CD4-positive, alpha-beta memory T cell (primary cell): ENCODE data around the gene PEBP1. TPM values are rescaled to one million over a fixed set of nuclear protein-coding genes. Genes with fewer than 3 reads are reported as not detected.

ENCODE experiments used
- CTCF ChIA-PET: fragments of 350-600 bp; sonication (Branson Sonifier 250); formaldehyde crosslinking; loops from one replicate; lab custom pipeline; 2021; ENCODE audit warnings: inconsistent platforms; ENCODE audit not compliant: partially characterized antibody; lab: Charles Lee
- POLR2A ChIA-PET: fragments of 350-600 bp; sonication (Branson Sonifier 250); formaldehyde crosslinking; loops from one replicate; lab custom pipeline; 2021; ENCODE audit not compliant: partially characterized antibody; lab: Charles Lee
- DNase-seq, 5 donors: peaks; one replicate each; pipeline versions ENCODE4 v3.0.0 to v3.0.0-alpha.2; 2020 to 2022; ENCODE audit warnings: mixed read lengths in 1 of 5
- H3K27ac ChIP-seq: one replicate; pipeline ENCODE4 v1.7.0; 2013; ENCODE audit warnings: low read depth, low read length
- H3K27me3 ChIP-seq: 2 replicates; pipeline ENCODE4 v1.7.0; 2013; ENCODE audit warnings: mild to moderate bottlenecking, low read length, moderate library complexity; ENCODE audit not compliant: insufficient read depth
- H3K36me3 ChIP-seq: 2 replicates; pipeline ENCODE4 v1.7.0; 2013; ENCODE audit warnings: mild to moderate bottlenecking, low read length, moderate library complexity; ENCODE audit not compliant: insufficient read depth
- H3K4me1 ChIP-seq: 2 replicates; pipeline ENCODE4 v1.7.0; 2013; ENCODE audit warnings: mild to moderate bottlenecking, low read length, moderate library complexity; ENCODE audit not compliant: insufficient read depth
- H3K4me3 ChIP-seq, 2 donors: one replicate each; pipeline ENCODE4 v1.7.0; 2013; ENCODE audit warnings: low read length in 2 of 2, mild to moderate bottlenecking in 1 of 2
- H3K9me3 ChIP-seq, 2 donors: one replicate each; pipeline ENCODE4 v1.7.0; 2013; ENCODE audit warnings: low read length in 2 of 2, control low read depth in 1 of 2; ENCODE audit not compliant: control insufficient read depth in 1 of 2
- H3K27ac Mint-ChIP-seq, 7 donors: one replicate each; pipeline ENCODE4 v1.8.0; 2020 to 2021; ENCODE audit warnings: mixed read lengths in 7 of 7, mild to moderate bottlenecking in 6 of 7, inconsistent platforms in 3 of 7, moderate library complexity in 3 of 7
- H3K27me3 Mint-ChIP-seq, 2 donors: one replicate each; pipeline ENCODE4 v1.8.0; 2020 to 2021; ENCODE audit warnings: mixed read lengths in 2 of 2
- H3K36me3 Mint-ChIP-seq, 2 donors: one replicate each; pipeline ENCODE4 v1.8.0; 2020 to 2021; ENCODE audit warnings: mixed read lengths in 2 of 2, inconsistent platforms in 1 of 2, mild to moderate bottlenecking in 1 of 2
- H3K4me1 Mint-ChIP-seq, 4 donors: one replicate each; pipeline ENCODE4 v1.8.0; 2020 to 2021; ENCODE audit warnings: mixed read lengths in 4 of 4, mild to moderate bottlenecking in 1 of 4
- H3K4me3 Mint-ChIP-seq, 8 donors: one replicate each; pipeline ENCODE4 v1.8.0; 2020 to 2021; ENCODE audit warnings: mixed read lengths in 8 of 8, mild to moderate bottlenecking in 7 of 8, moderate library complexity in 6 of 8, inconsistent platforms in 3 of 8
- H3K9me3 Mint-ChIP-seq, 8 donors: one replicate each; pipeline ENCODE4 v1.8.0; 2020 to 2021; ENCODE audit warnings: mixed read lengths in 8 of 8, mild to moderate bottlenecking in 5 of 8, inconsistent platforms in 3 of 8, moderate library complexity in 1 of 8
- intact Hi-C: fragments of 100-400 bp; cut with micrococcal nuclease; formaldehyde crosslinking; loops from one replicate; pipeline ENCODE4 v1.15.1; 2023
- polyA plus RNA-seq, 2 donors: library from polyadenylated mRNA; unstranded; fragments of 300-500 nt; fragmentation: Illumina TruSeq; gene quantifications; one replicate each; pipeline ENCODE4 v1.2.3, GENCODE V29; 2021
- total RNA-seq, 2 experiments: library from RNA; stranded (reverse); gene quantifications; one replicate each; pipeline ENCODE4 v1.2.3, GENCODE V29; 2021

The PEBP1 gene
- total RNA-seq (10 to 100 TPM; 95.9 to 99.1 TPM), polyA plus RNA-seq (100 to 1,000 TPM; 353 to 422 TPM)

- H3K4me1 Mint-ChIP-seq = peaks cover 19 to 54% (median 26%) of the 10 kb centered on the region in 4 donors
- Histone ChIP-seq H3K27ac (peak within 1 kb of the TSS; percentile 67), H3K36me3 (peaks cover 4% of the 10 kb centered on the region), H3K4me1 (peaks cover 29% of the 10 kb centered on the region), H3K27me3 (no peaks in the 10 kb centered on the region), H3K4me3 (peak within 1 kb of the TSS; percentile 61 to 86), H3K9me3 (no peaks in the 10 kb centered on the region)
- H3K4me3 Mint-ChIP-seq = peak within 1 kb of the TSS; percentile 95 to 99 (median 96)
- peaks cover 15 to 32% of the 10 kb centered on the region in 2 donors for H3K36me3 Mint-ChIP-seq
- H3K27ac Mint-ChIP-seq = peak within 1 kb of the TSS; percentile 88 to 98 (median 94)
- no peaks in the 10 kb centered on the region for H3K9me3 Mint-ChIP-seq
- DNase-seq = peak; percentile 88 to 91 (median 90)
- intact Hi-C loops = loop anchor here (1.0 to 5.0 kb wide), 6 partner anchors 15 to 1531 kb away; partner anchors contain the start of genes RFC5, SUDS3 and WSB2
- H3K27me3 Mint-ChIP-seq = no peaks in the 10 kb centered on the region
- ChIA-PET CTCF (interaction anchor here (0.6 to 7.1 kb wide), 8 partner anchors 12 to 241 kb away, joined by 3 to 59 read pairs (median 4); partner anchors contain the start of gene SUDS3), POLR2A (interaction anchor here (0.6 to 3.4 kb wide), 13 partner anchors 15 to 241 kb away, joined by 3 to 28 read pairs (median 5); partner anchors contain the start of genes RFC5, SUDS3, TAOK3 and WSB2)
Observed at GRCh38 chr12:118135788-118136558, at the start of gene PEBP1. PEBP1 (plus strand) TSS chr12:118136124; CDS start chr12:118136210, 86 bp downstream.

- no peaks in the 10 kb centered on the region for H3K27me3 ChIP-seq
- Mint-ChIP-seq H3K4me1 (no peaks in the 10 kb centered on the region), H3K27me3 (no peaks in the 10 kb centered on the region), H3K36me3 (no peaks in the 10 kb centered on the region), H3K9me3 (no peaks in the 10 kb centered on the region), H3K4me3 (no peak overlapping the region), H3K27ac (no peak overlapping the region)
- no peaks in the 10 kb centered on the region for H3K36me3 ChIP-seq
- H3K9me3 ChIP-seq = no peaks in the 10 kb centered on the region
- ChIA-PET CTCF (no interaction called here), POLR2A (no interaction called here)
- no peak for DNase-seq
- intact Hi-C loops = no loop called here
- no peak overlapping the region for H3K27ac ChIP-seq
- no peaks in the 10 kb centered on the region for H3K4me1 ChIP-seq
- H3K4me3 ChIP-seq = no peak overlapping the region
Observed at GRCh38 chr12:118089782-118090181, 46.1 kb upstream of the PEBP1 start.

- H3K4me1 ChIP-seq = no peaks in the 10 kb centered on the region
- H3K4me3 Mint-ChIP-seq = no peak overlapping the region
- CTCF ChIA-PET = interaction anchor here (1.0 kb wide), 1 partner anchor 30 kb away, joined by 3 read pairs; no protein-coding TSS in a partner anchor
- H3K27ac Mint-ChIP-seq = no peak overlapping the region
- no peak overlapping the region for H3K27ac ChIP-seq
- H3K9me3 Mint-ChIP-seq = no peaks in the 10 kb centered on the region
- H3K36me3 ChIP-seq = no peaks in the 10 kb centered on the region
- no peak overlapping the region for H3K4me3 ChIP-seq
- POLR2A ChIA-PET = no interaction called here
- H3K9me3 ChIP-seq = no peaks in the 10 kb centered on the region
- H3K27me3 ChIP-seq = no peaks in the 10 kb centered on the region
- intact Hi-C loops = no loop called here
- no peak for DNase-seq
- H3K27me3 Mint-ChIP-seq = no peaks in the 10 kb centered on the region
- no peaks in the 10 kb centered on the region for H3K4me1 Mint-ChIP-seq
- H3K36me3 Mint-ChIP-seq = no peaks in the 10 kb centered on the region
Observed at GRCh38 chr12:118094039-118094438, 41.9 kb upstream of the PEBP1 start.

- Mint-ChIP-seq H3K27ac (no peak overlapping the region), H3K9me3 (no peaks in the 10 kb centered on the region), H3K27me3 (peaks cover 5 to 7% of the 10 kb centered on the region in 2 donors), H3K36me3 (peaks cover 0 to 2% of the 10 kb centered on the region in 2 donors), H3K4me3 (no peak overlapping the region), H3K4me1 (peaks cover 4 to 8% (median 5%) of the 10 kb centered on the region in 4 donors)
- Histone ChIP-seq H3K4me1 (no peaks in the 10 kb centered on the region), H3K27me3 (no peaks in the 10 kb centered on the region), H3K36me3 (no peaks in the 10 kb centered on the region), H3K4me3 (no peak overlapping the region), H3K27ac (no peak overlapping the region), H3K9me3 (no peaks in the 10 kb centered on the region)
- no peak for DNase-seq
- intact Hi-C loops = no loop called here
- ChIA-PET POLR2A (no interaction called here), CTCF (no interaction called here)
Observed at GRCh38 chr12:118098401-118098800, 37.5 kb upstream of the PEBP1 start.

GRCh38 chr12:118098911-118099671 is 36.8 kb upstream of the PEBP1 start:
- Histone ChIP-seq H3K4me3 (no peak overlapping the region), H3K36me3 (no peaks in the 10 kb centered on the region), H3K4me1 (peaks cover under 1% of the 10 kb centered on the region), H3K27me3 (no peaks in the 10 kb centered on the region), H3K27ac (no peak overlapping the region), H3K9me3 (no peaks in the 10 kb centered on the region)
- peaks cover 0 to 2% of the 10 kb centered on the region in 2 donors for H3K36me3 Mint-ChIP-seq
- POLR2A ChIA-PET = no interaction called here
- H3K4me3 Mint-ChIP-seq = no peak overlapping the region
- no peak for DNase-seq
- CTCF ChIA-PET = no interaction called here
- intact Hi-C loops = no loop called here
- peaks cover 5 to 7% of the 10 kb centered on the region in 2 donors for H3K27me3 Mint-ChIP-seq
- no peaks in the 10 kb centered on the region for H3K9me3 Mint-ChIP-seq
- H3K4me1 Mint-ChIP-seq = peaks cover 4 to 8% (median 5%) of the 10 kb centered on the region in 4 donors
- no peak overlapping the region for H3K27ac Mint-ChIP-seq

- no peak overlapping the region for H3K4me3 ChIP-seq
- ChIA-PET CTCF (no interaction called here), POLR2A (no interaction called here)
- H3K9me3 Mint-ChIP-seq = no peaks in the 10 kb centered on the region
- no peaks in the 10 kb centered on the region for H3K9me3 ChIP-seq
- H3K27me3 ChIP-seq = no peaks in the 10 kb centered on the region
- peaks cover 7 to 13% (median 10%) of the 10 kb centered on the region in 4 donors for H3K4me1 Mint-ChIP-seq
- H3K4me1 ChIP-seq = peaks cover 5% of the 10 kb centered on the region
- no peaks in the 10 kb centered on the region for H3K36me3 ChIP-seq
- H3K36me3 Mint-ChIP-seq = peaks cover 0 to 2% of the 10 kb centered on the region in 2 donors
- no peak overlapping the region for H3K27ac ChIP-seq
- peaks cover 5 to 10% of the 10 kb centered on the region in 2 donors for H3K27me3 Mint-ChIP-seq
- DNase-seq = no peak
- no peak overlapping the region for H3K4me3 Mint-ChIP-seq
- intact Hi-C loops = no loop called here
- no peak overlapping the region for H3K27ac Mint-ChIP-seq
Observed at GRCh38 chr12:118101051-118101450, 34.9 kb upstream of the PEBP1 start.

GRCh38 chr12:118102070-118102469 is 33.9 kb upstream of the PEBP1 start:
- peak overlapping the region in 3 of 8 donors; percentile 17 to 97 (median 53) for H3K4me3 Mint-ChIP-seq
- no peak overlapping the region for H3K4me3 ChIP-seq
- H3K9me3 ChIP-seq = no peaks in the 10 kb centered on the region
- intact Hi-C loops = no loop called here
- CTCF ChIA-PET = interaction anchor here (1.0 kb wide), 1 partner anchor 20 kb away, joined by 3 read pairs; no protein-coding TSS in a partner anchor
- H3K36me3 Mint-ChIP-seq = peaks cover 0 to 2% of the 10 kb centered on the region in 2 donors
- H3K27ac Mint-ChIP-seq = no peak overlapping the region
- POLR2A ChIA-PET = no interaction called here
- no peaks in the 10 kb centered on the region for H3K27me3 ChIP-seq
- no peaks in the 10 kb centered on the region for H3K36me3 ChIP-seq
- peaks cover 5 to 10% of the 10 kb centered on the region in 2 donors for H3K27me3 Mint-ChIP-seq
- H3K9me3 Mint-ChIP-seq = no peaks in the 10 kb centered on the region
- H3K27ac ChIP-seq = no peak overlapping the region
- DNase-seq = no peak
- peaks cover 5% of the 10 kb centered on the region for H3K4me1 ChIP-seq
- peaks cover 7 to 13% (median 10%) of the 10 kb centered on the region in 4 donors for H3K4me1 Mint-ChIP-seq
